VCaP (cell line): ENCODE results near the gene GTF2H1.

Experiments used
- H3K27ac ChIP-seq: fragments of 450-650 bp; 2 replicates; pipeline ENCODE4 v1.5.1; 2017
- CTCF ChIP-seq: fragments of 450-650 bp; conservative IDR thresholded peaks from 2 replicates; pipeline ENCODE4 v1.5.1; 2017; ENCODE audit warnings: mild to moderate bottlenecking, moderate library complexity

The GTF2H1 gene

GRCh38 chr11:18320617-18321016 lies 1.8 kb upstream of the GTF2H1 start:
- H3K27ac ChIP-seq, result no peak overlapping the region; the same call in 1 of the 2 replicates
- TF ChIP-seq CTCF, result no peak

GRCh38 chr11:18321578-18321968 lies 794 bp upstream of the GTF2H1 start:
- peak overlapping the region; percentile 95 for H3K27ac ChIP-seq

GRCh38 chr11:18322818-18323570 lies 627 bp downstream of the GTF2H1 start:
- no peak for TF ChIP-seq CTCF
- peak overlapping the region; percentile 95 for H3K27ac ChIP-seq

More at GRCh38 chr11:18321578-18321968, 794 bp upstream of the GTF2H1 start:
- TF ChIP-seq CTCF, result no peak

- H3K27ac ChIP-seq, result peak overlapping the region; percentile 95; the same call in 1 of the 2 replicates
Observed at GRCh38 chr11:18323881-18324280, 1.5 kb downstream of the GTF2H1 start.

GRCh38 chr11:18324381-18324780 lies 2.0 kb downstream of the GTF2H1 start:
- TF ChIP-seq CTCF, result no peak
- no peak overlapping the region; the same call in 1 of the 2 replicates for H3K27ac ChIP-seq

- no peak overlapping the region for H3K27ac ChIP-seq
- TF ChIP-seq CTCF, result no peak
Observed at GRCh38 chr11:18329196-18329870, 7.0 kb downstream of the GTF2H1 start.

GRCh38 chr11:18330921-18331320 lies 8.6 kb downstream of the GTF2H1 start:
- no peak for TF ChIP-seq CTCF
- no peak overlapping the region for H3K27ac ChIP-seq

- no peak overlapping the region for H3K27ac ChIP-seq
- no peak for TF ChIP-seq CTCF
Observed at GRCh38 chr11:18332302-18332701, 9.9 kb downstream of the GTF2H1 start.
